Activated T-helper 17 cell treated with anti-CD3 and anti-CD28 coated beads, Interleukin-2, amount 50 U/mL, for 72 hours (primary cell): ENCODE data around the gene GALNT17. TPM values are rescaled to one million over a fixed set of nuclear protein-coding genes. Genes with fewer than 3 reads are reported as not detected.

ENCODE experiments used
- ATAC-seq: fragments of 150-1000 bp; cut with Tn5 transposase; replicated peaks from 2 replicates; pipeline ENCODE4 v1.10.0; 2021; ENCODE audit warnings: mild to moderate bottlenecking, moderate library complexity
- H3K27ac Mint-ChIP-seq: one replicate; pipeline ENCODE4 v1.8.0; 2022; ENCODE audit warnings: mixed read lengths
- H3K27me3 Mint-ChIP-seq: one replicate; pipeline ENCODE4 v1.8.0; 2022; ENCODE audit warnings: mixed read lengths
- H3K36me3 Mint-ChIP-seq: one replicate; pipeline ENCODE4 v1.8.0; 2022; ENCODE audit warnings: low read depth, mild to moderate bottlenecking, mixed read lengths
- H3K4me1 Mint-ChIP-seq: one replicate; pipeline ENCODE4 v1.8.0; 2022; ENCODE audit warnings: mixed read lengths
- H3K4me3 Mint-ChIP-seq: one replicate; pipeline ENCODE4 v1.8.0; 2022; ENCODE audit warnings: mild to moderate bottlenecking, mixed read lengths
- H3K9me3 Mint-ChIP-seq: one replicate; pipeline ENCODE4 v1.8.0; 2022; ENCODE audit warnings: mixed read lengths
- total RNA-seq, 2 donors: library from RNA; stranded (reverse); gene quantifications; one replicate each; pipeline ENCODE4 v1.2.3, GENCODE V29; 2022

Gene GALNT17
- total RNA-seq, 2 donors from 2014 or later, result not detected

GRCh38 chr7:71267734-71268469, 136.0 kb downstream of the GALNT17 start:
- peaks cover 13% of the 10 kb centered on the region for H3K9me3 Mint-ChIP-seq
- no peaks in the 10 kb centered on the region for H3K36me3 Mint-ChIP-seq
- H3K4me3 Mint-ChIP-seq, result no peak overlapping the region
- H3K4me1 Mint-ChIP-seq, result no peaks in the 10 kb centered on the region
- no peak overlapping the region for H3K27ac Mint-ChIP-seq
- no peak for ATAC-seq
- H3K27me3 Mint-ChIP-seq, result no peaks in the 10 kb centered on the region

- Mint-ChIP-seq H3K4me1 (no peaks in the 10 kb centered on the region), H3K9me3 (peaks cover 14% of the 10 kb centered on the region)
These were observed 138.6 kb downstream of the GALNT17 start for GRCh38 chr7:71270558-71270957.

GRCh38 chr7:71271203-71271602, 139.3 kb downstream of the GALNT17 start:
- Mint-ChIP-seq H3K36me3 (no peaks in the 10 kb centered on the region), H3K27ac (no peak overlapping the region), H3K9me3 (peaks cover 12% of the 10 kb centered on the region), H3K27me3 (no peaks in the 10 kb centered on the region), H3K4me1 (no peaks in the 10 kb centered on the region), H3K4me3 (no peak overlapping the region)
- no peak for ATAC-seq

More at GRCh38 chr7:71270558-71270957, 138.6 kb downstream of the GALNT17 start:
- Mint-ChIP-seq H3K36me3 (no peaks in the 10 kb centered on the region), H3K27me3 (no peaks in the 10 kb centered on the region), H3K4me3 (no peak overlapping the region), H3K27ac (no peak overlapping the region)
- ATAC-seq, result no peak

- Mint-ChIP-seq H3K9me3 (peaks cover 12% of the 10 kb centered on the region), H3K36me3 (no peaks in the 10 kb centered on the region), H3K27me3 (no peaks in the 10 kb centered on the region), H3K4me3 (no peak overlapping the region), H3K4me1 (no peaks in the 10 kb centered on the region), H3K27ac (no peak overlapping the region)
- ATAC-seq, result no peak
These were observed 140.9 kb downstream of the GALNT17 start for GRCh38 chr7:71272509-71273490.

- H3K27me3 Mint-ChIP-seq, result no peaks in the 10 kb centered on the region
- H3K9me3 Mint-ChIP-seq, result peaks cover 21% of the 10 kb centered on the region
- H3K27ac Mint-ChIP-seq, result no peak overlapping the region
- no peak for ATAC-seq
- no peaks in the 10 kb centered on the region for H3K36me3 Mint-ChIP-seq
- no peaks in the 10 kb centered on the region for H3K4me1 Mint-ChIP-seq
- no peak overlapping the region for H3K4me3 Mint-ChIP-seq
These were observed 146.3 kb downstream of the GALNT17 start for GRCh38 chr7:71278257-71278656.

GRCh38 chr7:71281261-71281660, 149.3 kb downstream of the GALNT17 start:
- Mint-ChIP-seq H3K4me1 (no peaks in the 10 kb centered on the region), H3K27ac (no peak overlapping the region), H3K36me3 (no peaks in the 10 kb centered on the region), H3K27me3 (no peaks in the 10 kb centered on the region), H3K9me3 (peaks cover 23% of the 10 kb centered on the region), H3K4me3 (no peak overlapping the region)
- no peak for ATAC-seq

- no peaks in the 10 kb centered on the region for H3K4me1 Mint-ChIP-seq
- peaks cover 20% of the 10 kb centered on the region for H3K9me3 Mint-ChIP-seq
- ATAC-seq, result no peak
These were observed 151.9 kb downstream of the GALNT17 start for GRCh38 chr7:71283802-71284201.

GRCh38 chr7:71285571-71286145, 153.7 kb downstream of the GALNT17 start:
- ATAC-seq, result no peak
- H3K36me3 Mint-ChIP-seq, result no peaks in the 10 kb centered on the region
- no peaks in the 10 kb centered on the region for H3K27me3 Mint-ChIP-seq
- H3K27ac Mint-ChIP-seq, result no peak overlapping the region
- no peak overlapping the region for H3K4me3 Mint-ChIP-seq
- H3K9me3 Mint-ChIP-seq, result peaks cover 9% of the 10 kb centered on the region
- no peaks in the 10 kb centered on the region for H3K4me1 Mint-ChIP-seq

More at GRCh38 chr7:71283802-71284201, 151.9 kb downstream of the GALNT17 start:
- no peak overlapping the region for H3K27ac Mint-ChIP-seq
- H3K27me3 Mint-ChIP-seq, result no peaks in the 10 kb centered on the region
- no peaks in the 10 kb centered on the region for H3K36me3 Mint-ChIP-seq
- no peak overlapping the region for H3K4me3 Mint-ChIP-seq

GRCh38 chr7:71286336-71286735, 154.4 kb downstream of the GALNT17 start:
- H3K27ac Mint-ChIP-seq, result no peak overlapping the region

GRCh38 chr7:71286924-71287323, 155.0 kb downstream of the GALNT17 start:
- peaks cover 7% of the 10 kb centered on the region for H3K9me3 Mint-ChIP-seq
- H3K36me3 Mint-ChIP-seq, result no peaks in the 10 kb centered on the region
- no peak for ATAC-seq
- H3K4me3 Mint-ChIP-seq, result no peak overlapping the region
- no peaks in the 10 kb centered on the region for H3K4me1 Mint-ChIP-seq
- no peaks in the 10 kb centered on the region for H3K27me3 Mint-ChIP-seq
- H3K27ac Mint-ChIP-seq, result no peak overlapping the region

More at GRCh38 chr7:71286336-71286735, 154.4 kb downstream of the GALNT17 start:
- H3K4me1 Mint-ChIP-seq, result no peaks in the 10 kb centered on the region
- no peaks in the 10 kb centered on the region for H3K27me3 Mint-ChIP-seq
- peaks cover 7% of the 10 kb centered on the region for H3K9me3 Mint-ChIP-seq
- H3K36me3 Mint-ChIP-seq, result no peaks in the 10 kb centered on the region
- ATAC-seq, result no peak
- no peak overlapping the region for H3K4me3 Mint-ChIP-seq

GRCh38 chr7:71290452-71290851, 158.5 kb downstream of the GALNT17 start:
- no peaks in the 10 kb centered on the region for H3K27me3 Mint-ChIP-seq
- no peaks in the 10 kb centered on the region for H3K36me3 Mint-ChIP-seq

GRCh38 chr7:71298378-71298777, 166.4 kb downstream of the GALNT17 start:
- H3K9me3 Mint-ChIP-seq, result peaks cover 9% of the 10 kb centered on the region
- no peaks in the 10 kb centered on the region for H3K4me1 Mint-ChIP-seq
- no peak overlapping the region for H3K27ac Mint-ChIP-seq
- H3K36me3 Mint-ChIP-seq, result no peaks in the 10 kb centered on the region
- H3K4me3 Mint-ChIP-seq, result no peak overlapping the region
- no peak for ATAC-seq
- H3K27me3 Mint-ChIP-seq, result no peaks in the 10 kb centered on the region

More at GRCh38 chr7:71290452-71290851, 158.5 kb downstream of the GALNT17 start:
- H3K4me3 Mint-ChIP-seq, result no peak overlapping the region
- no peak overlapping the region for H3K27ac Mint-ChIP-seq
- no peaks in the 10 kb centered on the region for H3K4me1 Mint-ChIP-seq
- ATAC-seq, result no peak
- H3K9me3 Mint-ChIP-seq, result peaks cover 6% of the 10 kb centered on the region

GRCh38 chr7:71300086-71300485, 168.1 kb downstream of the GALNT17 start:
- H3K4me3 Mint-ChIP-seq, result no peak overlapping the region
- H3K27me3 Mint-ChIP-seq, result no peaks in the 10 kb centered on the region
- no peaks in the 10 kb centered on the region for H3K4me1 Mint-ChIP-seq
- H3K9me3 Mint-ChIP-seq, result peaks cover 5% of the 10 kb centered on the region
- H3K36me3 Mint-ChIP-seq, result no peaks in the 10 kb centered on the region
- H3K27ac Mint-ChIP-seq, result no peak overlapping the region
- no peak for ATAC-seq

GRCh38 chr7:71300603-71301002, 168.7 kb downstream of the GALNT17 start:
- Mint-ChIP-seq H3K36me3 (no peaks in the 10 kb centered on the region), H3K4me3 (no peak overlapping the region), H3K27me3 (no peaks in the 10 kb centered on the region), H3K4me1 (no peaks in the 10 kb centered on the region), H3K9me3 (peaks cover 3% of the 10 kb centered on the region), H3K27ac (no peak overlapping the region)
- ATAC-seq, result no peak
